Measurements from ENCODE around the gene LMOD1.
A peak's percentile ranks its signal among the peaks of the same experiment; 100 is the strongest.

The LMOD1 gene

GRCh38 chr1:201925981-201926645 lies 20.2 kb downstream of the LMOD1 start:
- no peak overlapping the region for H3K4me3 ChIP-seq (ENCODE audit: low read length)
- TF ChIP-seq, protein P1, sequence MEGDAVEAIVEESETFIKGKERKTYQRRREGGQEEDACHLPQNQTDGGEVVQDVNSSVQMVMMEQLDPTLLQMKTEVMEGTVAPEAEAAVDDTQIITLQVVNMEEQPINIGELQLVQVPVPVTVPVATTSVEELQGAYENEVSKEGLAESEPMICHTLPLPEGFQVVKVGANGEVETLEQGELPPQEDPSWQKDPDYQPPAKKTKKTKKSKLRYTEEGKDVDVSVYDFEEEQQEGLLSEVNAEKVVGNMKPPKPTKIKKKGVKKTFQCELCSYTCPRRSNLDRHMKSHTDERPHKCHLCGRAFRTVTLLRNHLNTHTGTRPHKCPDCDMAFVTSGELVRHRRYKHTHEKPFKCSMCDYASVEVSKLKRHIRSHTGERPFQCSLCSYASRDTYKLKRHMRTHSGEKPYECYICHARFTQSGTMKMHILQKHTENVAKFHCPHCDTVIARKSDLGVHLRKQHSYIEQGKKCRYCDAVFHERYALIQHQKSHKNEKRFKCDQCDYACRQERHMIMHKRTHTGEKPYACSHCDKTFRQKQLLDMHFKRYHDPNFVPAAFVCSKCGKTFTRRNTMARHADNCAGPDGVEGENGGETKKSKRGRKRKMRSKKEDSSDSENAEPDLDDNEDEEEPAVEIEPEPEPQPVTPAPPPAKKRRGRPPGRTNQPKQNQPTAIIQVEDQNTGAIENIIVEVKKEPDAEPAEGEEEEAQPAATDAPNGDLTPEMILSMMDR (conservative IDR thresholded peaks at IDR 0.05; ENCODE audit: low read length) = no peak
- DNase-seq (ENCODE audit: low read depth) = no peak

- DNase-seq (ENCODE audit: low read depth) = no peak
- TF ChIP-seq, protein P1 (conservative IDR thresholded peaks at IDR 0.05; ENCODE audit: low read length) = no peak
Measured at GRCh38 chr1:201925301-201925567, 21.1 kb downstream of the LMOD1 start.

DNA sequence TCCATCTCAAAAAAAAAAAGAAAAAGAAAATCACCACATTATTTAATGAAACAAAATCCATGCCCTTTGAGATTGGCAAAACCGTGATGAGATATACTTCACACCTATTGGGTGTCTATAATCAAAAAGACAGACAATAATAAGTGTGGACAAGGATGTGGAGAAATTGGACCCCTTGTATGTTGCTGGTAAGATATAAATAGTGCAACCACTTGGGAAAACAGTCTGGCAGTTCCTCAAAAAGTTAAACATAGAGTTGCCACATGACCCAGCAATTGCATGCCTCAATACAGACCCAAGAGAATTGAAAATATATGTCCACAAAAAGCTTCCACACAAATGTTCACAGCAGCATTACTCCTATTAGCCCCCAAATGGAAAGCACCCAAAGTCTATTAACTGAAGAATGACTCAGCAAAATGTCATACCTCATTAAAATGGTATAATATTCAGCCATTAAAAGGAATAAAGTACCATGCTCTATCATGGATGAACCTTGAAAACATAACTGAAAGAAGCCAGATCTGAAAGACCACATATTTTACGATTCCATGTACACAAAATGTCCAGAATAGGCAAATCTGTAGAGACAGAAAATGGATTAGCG lies 24.3 kb downstream of the LMOD1 start:
- no peak for DNase-seq (ENCODE audit: low read depth)
- TF ChIP-seq, protein P1 (conservative IDR thresholded peaks at IDR 0.05; ENCODE audit: low read length) = no peak
- no peak overlapping the region for H3K4me3 ChIP-seq (ENCODE audit: low read length)

More at GRCh38 chr1:201925301-201925567, 21.1 kb downstream of the LMOD1 start:
- no peak overlapping the region for H3K4me3 ChIP-seq (ENCODE audit: low read length)

DNA sequence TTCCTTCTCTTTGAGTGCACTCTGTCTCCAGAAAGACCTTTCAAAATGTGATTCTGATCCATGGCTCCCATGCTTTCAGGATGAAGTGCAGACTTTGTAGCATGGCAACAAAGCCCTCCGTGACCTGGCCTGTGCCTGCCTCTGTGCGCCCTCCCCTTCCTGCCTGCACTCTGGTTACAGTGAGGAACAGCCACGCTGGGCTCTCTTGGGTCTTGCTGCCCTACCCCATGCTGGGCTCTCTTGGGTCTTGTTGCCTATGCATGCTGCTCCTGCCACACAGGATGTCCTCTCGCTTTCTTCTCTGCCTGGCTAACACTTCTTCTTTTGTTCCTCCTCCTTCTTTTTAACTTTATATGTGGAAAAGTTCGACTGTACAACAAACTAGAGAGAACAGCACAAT lies 28.0 kb downstream of the LMOD1 start:
- H3K4me3 ChIP-seq (ENCODE audit: low read length) = no peak overlapping the region
- TF ChIP-seq, protein P1 (conservative IDR thresholded peaks at IDR 0.05; ENCODE audit: low read length) = no peak
- DNase-seq (ENCODE audit: low read depth) = no peak

DNA sequence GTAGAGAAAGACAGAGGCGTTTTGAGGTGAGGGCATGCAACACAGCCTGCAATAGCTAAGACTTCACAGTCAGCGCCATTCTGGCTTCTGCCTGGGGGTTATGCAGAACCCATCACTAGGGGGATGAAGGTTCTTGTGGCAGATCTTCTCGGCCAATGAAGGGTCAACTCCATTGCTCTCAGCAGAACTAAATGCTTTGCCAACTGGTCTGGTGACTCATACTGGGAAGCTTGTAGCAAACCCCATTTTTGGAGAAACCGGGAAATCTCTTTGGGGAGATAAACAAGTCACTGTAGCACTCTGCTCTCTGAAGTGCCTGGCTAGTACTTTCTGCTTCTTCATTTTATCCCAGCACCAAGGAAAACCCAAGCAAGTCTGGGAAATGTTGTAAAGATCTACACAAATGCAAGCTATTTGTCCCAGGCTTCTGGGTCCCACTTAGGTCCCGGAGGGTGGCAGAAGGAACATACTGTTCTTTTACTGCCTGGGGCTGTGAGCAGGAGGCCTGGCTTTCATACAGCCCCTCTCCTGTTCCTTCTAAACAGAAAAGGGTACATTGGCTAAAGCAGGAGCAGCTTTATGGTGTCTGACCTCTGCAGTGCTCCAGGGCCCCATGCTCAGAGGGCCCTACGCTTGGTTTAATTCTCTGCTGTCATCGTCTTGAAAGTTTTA lies 28.9 kb downstream of the LMOD1 start:
- DNase-seq (ENCODE audit: low read depth) = peak; percentile 84
- no peak overlapping the region for H3K4me3 ChIP-seq (ENCODE audit: low read length)
- TF ChIP-seq, protein P1 (conservative IDR thresholded peaks at IDR 0.05; ENCODE audit: low read length) = peak; percentile 13; the same call in 1 of the 2 replicates

DNA sequence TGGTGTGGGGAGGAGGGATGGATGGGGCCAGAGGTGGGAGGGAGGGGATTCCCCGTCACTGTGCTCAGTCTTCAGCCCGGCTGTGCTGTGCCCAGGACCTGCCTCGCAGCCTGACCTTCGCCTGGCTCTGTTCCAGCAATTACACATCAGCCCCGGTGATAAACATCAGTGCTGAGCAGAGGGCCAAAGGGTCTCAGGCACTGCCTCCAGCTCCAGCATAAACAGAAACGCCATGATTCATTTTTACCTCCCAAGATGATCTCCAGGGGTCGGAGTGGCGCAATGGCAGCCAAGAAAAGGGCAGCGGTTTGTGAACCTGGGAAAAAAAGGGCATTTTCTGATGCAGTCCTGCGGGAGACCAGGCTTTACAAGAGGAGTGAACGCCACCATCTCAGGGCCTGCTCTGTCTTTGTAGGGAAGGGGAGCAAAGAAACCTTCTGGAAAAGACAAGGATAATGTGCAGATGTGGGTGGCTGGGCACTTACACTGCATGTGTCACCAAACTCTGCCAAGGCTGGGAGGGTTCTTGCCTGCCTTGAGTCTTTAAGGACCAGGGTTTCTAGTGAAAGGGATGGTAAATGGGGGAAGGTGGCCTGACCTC lies 29.6 kb downstream of the LMOD1 start:
- TF ChIP-seq, protein P1 (conservative IDR thresholded peaks at IDR 0.05; ENCODE audit: low read length) = no peak
- peak; percentile 67 for DNase-seq (ENCODE audit: low read depth)
- H3K4me3 ChIP-seq (ENCODE audit: low read length) = no peak overlapping the region
